NCI-H82 treated with DMSO at 0.1 percent for 48 hours (cell line): Measurements from ENCODE around the gene ITCH.
"Not testable (repeated sequence)": the region's sequence is repeated elsewhere in the genome, so short reads cannot be mapped to it uniquely, and the experiment has no call there.

Experiments
- DNase-seq: peaks from one replicate; lab custom pipeline; 2025; ENCODE audit not compliant: unreplicated experiment; lab: John Stamatoyannopoulos, UW

The ITCH gene

GRCh38 chr20:34449674-34450592, 86.9 kb downstream of the ITCH start:
- no peak for DNase-seq

DNA sequence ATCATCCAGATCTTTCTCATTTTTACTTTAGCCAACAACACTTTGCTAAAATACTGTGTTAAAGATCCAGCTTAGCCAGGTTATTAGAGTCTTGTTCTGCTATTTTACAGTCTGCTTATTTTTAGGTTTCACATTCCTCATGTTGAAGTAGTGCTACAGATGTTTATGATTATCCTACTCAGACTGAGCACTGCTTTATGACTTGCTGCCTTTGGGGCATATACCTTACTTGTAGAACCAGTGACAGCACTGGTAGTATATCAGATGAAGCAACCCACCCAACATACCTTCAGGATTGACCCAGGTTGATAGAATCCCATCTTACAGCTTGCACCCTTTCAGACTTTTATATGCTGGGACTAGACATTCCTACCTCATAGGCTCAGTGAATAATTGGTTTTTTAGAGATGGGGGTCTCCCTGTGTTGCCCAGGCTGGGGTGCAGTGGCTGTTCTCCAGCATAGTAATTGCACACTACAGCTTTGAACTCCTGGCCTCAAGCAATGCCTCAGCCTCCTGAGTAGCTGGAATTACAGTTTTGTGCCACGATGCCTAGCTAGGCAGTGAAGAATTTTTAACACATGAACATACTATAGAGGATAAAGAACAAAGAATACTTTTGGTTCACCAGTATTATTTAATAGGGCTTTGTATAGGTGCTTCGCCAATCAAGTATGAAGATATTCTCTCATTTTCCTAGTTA, 89.4 kb downstream of the ITCH start:
- DNase-seq = no peak

DNA sequence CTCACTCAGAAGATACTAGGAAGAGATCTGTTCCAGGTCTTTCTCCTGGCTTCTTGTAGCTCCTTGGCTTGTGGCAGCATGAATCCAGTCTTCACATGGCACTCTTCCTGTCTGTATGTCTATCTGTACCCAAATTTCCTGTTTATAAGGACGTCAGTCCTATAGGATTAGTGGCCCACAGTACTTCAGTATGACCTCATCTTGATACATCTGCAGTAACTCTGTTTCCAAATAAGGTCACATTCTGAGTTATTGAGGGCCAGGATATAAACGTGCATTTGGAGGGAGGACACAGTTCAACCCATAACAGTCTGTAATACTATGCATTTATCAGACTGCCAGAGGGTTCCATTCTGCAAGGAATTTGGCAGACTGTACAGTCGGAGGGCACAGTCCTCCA, 95.6 kb downstream of the ITCH start:
- no peak for DNase-seq

DNA sequence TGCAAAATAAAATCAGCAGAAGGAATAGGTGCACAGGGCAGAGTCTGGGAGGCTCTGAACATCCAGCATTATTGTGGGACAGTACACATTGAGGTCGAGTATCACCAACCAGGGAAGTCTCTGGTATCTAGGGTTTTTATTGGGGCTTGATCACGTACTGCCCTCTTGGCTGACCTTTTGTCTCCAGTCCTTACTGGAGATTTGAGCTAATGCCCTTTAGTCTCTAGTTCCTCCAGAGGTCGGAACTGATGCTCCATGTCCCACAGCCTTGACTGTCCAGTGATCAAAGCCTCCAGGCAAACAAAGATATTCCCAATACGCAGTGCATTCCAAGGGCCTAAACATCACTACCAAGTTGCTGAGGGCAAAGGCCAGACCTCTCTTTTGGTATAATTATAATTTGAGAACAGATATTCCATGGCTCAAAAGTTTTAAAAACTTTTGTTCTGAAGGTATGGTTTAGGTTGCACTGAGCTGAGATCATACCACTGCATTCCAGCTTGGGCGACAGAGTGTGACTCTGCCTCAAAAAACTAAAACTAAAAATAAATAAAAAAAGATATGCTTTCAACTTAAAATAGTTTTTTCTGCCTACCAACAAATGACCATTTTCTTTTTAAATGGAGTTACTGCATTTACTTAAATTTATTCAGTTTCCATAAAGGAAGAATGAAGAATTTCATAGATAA, 96.3 kb downstream of the ITCH start:
- DNase-seq = no peak

GRCh38 chr20:34461779-34462087, 98.7 kb downstream of the ITCH start:
- no peak for DNase-seq

GRCh38 chr20:34468951-34469350, 105.9 kb downstream of the ITCH start:
- DNase-seq = no peak

DNA sequence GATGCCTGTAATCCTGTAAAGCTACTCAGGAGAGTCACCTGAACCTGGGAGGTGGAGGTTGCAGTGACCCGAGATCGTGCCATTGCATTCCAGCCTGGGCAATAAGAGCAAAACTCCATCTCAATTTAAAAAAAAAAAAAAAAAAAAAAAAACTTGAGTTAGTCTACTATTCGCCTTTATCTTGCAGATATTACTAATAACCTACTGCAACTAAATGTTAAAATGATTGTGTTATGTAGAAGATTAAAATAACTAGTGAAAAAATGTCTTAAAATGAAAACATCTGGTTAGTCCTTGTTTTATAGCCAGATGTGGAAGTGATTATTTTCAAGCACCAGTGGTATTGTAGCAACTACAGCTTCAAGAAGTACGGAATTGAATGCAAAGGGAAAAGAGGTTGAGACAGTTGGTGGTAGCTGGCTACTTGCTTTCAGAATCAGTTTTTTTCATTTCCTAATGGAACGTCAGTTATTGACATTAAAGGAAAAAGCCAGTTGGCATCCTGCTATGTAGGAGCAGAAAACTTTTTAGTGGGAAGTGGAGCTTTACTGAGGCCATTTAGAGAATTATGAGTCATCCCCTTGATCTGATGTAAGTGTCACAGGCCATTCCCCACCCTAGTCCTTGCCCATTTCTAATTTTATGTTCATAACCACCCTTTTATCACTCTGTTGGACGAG, 109.3 kb downstream of the ITCH start:
- no peak for DNase-seq

DNA sequence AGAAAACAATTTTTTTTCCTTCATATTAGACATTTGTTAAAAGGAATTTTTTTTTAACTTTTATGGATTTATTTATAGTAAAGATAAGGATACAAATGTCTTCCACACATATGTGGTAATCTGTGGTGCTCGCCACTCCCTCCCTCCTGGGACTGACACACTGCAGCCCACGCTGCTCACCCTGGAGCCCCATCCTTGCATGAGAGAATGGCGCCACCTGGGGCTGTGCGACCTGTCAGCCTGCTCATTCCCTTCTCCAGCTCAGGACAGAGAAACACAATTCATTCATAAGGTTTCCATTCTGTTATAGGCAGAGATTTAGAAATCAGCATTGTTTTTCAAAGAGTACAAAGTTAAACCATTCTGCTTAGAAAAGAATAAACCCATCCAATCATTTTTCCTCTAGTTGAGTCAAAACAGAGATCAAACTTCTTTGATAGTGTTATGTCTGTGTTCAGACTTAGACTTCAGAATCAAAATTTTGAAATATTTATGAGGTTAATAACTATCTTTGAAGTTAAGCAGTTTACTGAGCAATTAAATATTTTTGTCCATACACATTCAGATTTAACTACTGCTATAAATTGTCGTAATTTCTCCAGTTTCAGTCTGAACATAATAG, 110.3 kb downstream of the ITCH start:
- DNase-seq = peak; percentile 33

GRCh38 chr20:34475979-34476736, 113.1 kb downstream of the ITCH start:
- no peak for DNase-seq

- no peak for DNase-seq
Measured at GRCh38 chr20:34479627-34480026, 116.6 kb downstream of the ITCH start.

DNA sequence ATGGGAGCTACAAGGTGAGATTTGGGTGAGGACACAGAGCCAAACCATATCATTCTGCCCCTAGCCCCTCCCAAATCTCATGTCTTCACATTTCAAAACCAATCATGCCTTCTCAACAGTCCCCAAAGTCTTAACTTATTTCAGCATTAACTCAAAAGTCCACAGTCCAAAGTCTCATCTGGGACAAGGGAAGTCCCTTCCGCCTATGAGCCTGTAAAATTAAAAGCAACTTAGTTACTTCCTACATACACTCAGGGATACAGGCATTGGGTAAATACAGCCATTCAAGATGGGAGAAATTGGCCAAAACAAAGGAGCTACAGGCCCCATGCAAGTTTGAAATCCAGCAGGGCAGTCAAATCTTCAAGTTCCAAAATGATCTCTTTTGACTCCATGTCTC, 119.1 kb downstream of the ITCH start:
- not testable (repeated sequence) for DNase-seq

- DNase-seq = not testable (repeated sequence)
Measured at GRCh38 chr20:34483585-34484220, 120.6 kb downstream of the ITCH start.

GRCh38 chr20:34485068-34485634, 122.1 kb downstream of the ITCH start:
- no peak for DNase-seq

DNA sequence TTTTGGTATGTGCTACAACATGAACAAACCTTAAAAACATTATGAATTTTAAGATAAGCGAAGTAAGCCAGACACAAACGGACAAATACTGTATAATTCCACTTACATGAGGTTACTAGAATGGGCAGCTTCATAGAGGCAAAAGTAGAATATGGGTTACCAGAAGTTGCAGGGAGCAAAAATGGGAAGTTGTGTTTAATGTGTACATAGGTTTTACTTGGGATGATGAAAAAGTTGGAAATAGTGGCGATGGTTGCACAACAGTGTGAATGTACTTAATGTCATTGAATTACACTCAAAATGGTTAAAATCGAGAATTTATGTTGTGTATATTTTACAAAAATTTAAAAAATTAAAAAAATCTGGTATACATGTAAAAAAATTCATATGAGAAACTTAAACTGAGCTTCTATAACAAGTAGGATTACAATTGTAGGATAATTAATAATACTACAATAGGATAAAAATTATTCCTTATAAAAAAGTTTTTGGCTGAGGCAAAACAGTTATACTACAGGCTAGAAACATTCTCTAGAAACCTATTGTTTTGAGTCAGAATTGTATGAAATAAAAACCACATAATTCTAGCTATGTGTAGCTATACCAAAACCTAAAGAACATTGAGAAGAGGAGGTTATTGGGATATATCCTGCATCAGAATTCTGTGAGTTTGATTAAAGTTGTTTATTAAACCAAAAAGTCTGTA, 128.3 kb downstream of the ITCH start:
- no peak for DNase-seq

DNA sequence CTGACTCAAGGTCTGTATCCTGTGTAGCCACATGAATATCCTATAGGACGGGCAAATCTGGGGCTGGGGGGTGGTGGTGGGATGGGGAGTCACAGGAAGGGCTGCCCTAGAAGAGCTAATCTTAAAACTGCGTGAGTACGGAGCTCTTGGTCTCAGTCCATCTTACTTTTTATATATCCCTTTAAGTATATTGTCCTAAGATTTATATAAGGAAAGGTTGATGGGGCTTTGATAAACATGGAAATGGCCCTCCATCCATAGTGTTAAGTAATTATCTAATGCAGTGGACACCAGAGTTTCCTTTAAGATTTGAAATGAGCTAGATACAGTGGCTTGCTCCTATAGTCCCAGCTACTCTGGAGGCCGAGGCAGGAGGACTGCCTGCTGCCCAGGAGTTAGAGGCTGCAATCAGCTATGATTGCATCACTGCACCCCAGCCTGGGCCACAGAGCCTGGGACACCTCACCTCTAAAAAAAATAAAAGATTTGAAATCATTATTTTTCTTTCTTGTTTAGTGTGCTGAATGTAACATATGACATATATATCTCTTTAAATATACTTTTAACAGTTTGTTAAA, 128.9 kb downstream of the ITCH start:
- DNase-seq = no peak

GRCh38 chr20:34493646-34494045, 130.6 kb downstream of the ITCH start:
- no peak for DNase-seq

- DNase-seq = no peak
Measured at GRCh38 chr20:34495307-34495706, 132.2 kb downstream of the ITCH start.

DNA sequence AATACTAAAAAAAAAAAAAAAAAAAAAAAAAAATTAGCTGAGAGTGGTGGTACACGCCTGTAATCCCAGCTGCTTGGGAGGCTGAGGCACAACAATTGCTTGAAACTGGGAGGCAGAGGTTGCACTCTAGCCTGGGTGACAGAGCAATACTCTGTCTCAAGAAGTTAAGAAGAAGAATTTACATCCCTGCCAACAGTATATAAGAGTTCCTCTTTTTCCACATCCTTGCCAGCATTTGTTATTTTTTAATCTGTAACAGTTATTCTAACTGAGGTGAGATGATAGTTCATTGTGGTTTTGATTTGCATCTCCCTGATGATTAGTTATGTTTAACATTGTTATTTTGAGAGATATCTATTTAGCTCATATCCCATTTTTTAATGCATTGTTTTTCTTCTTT, 132.8 kb downstream of the ITCH start:
- no peak for DNase-seq
